Ascending aorta (tissue), 2 donors: ENCODE results near the gene MLYCD. TPM values are rescaled to one million over a fixed set of nuclear protein-coding genes. Genes with fewer than 3 reads are reported as not detected.

ENCODE experiments used
- DNase-seq, 2 donors: peaks; one replicate each; pipeline ENCODE4 v3.0.0-alpha.2; 2019; ENCODE audit warnings: low spot score in 2 of 2
- H3K27ac ChIP-seq, 2 donors: fragments of 200-600 bp; sonication (generic); one replicate each; pipeline ENCODE4 v1.5.1; 2016 to 2017; ENCODE audit warnings: mild to moderate bottlenecking in 1 of 2
- H3K27me3 ChIP-seq: fragments of 200-600 bp; sonication (generic); one replicate; pipeline ENCODE4 v1.5.1; 2017
- H3K36me3 ChIP-seq, 2 donors: fragments of 200-600 bp; sonication (generic); one replicate each; pipeline ENCODE4 v1.5.1; 2016
- H3K4me1 ChIP-seq, 2 donors: fragments of 200-600 bp; sonication (generic); one replicate each; pipeline ENCODE4 v1.5.1; 2016 to 2017; ENCODE audit warnings: mild to moderate bottlenecking in 1 of 2
- H3K4me3 ChIP-seq, 2 donors: fragments of 200-600 bp; sonication (generic); one replicate each; pipeline ENCODE4 v1.5.1; 2016 to 2017; ENCODE audit warnings: mild to moderate bottlenecking in 1 of 2
- H3K9me3 ChIP-seq, 2 donors: fragments of 200-600 bp; sonication (generic); one replicate each; pipeline ENCODE4 v1.5.1; 2016
- CTCF ChIP-seq, 3 experiments: fragments of 200-600 bp in 2 of 3; fragments of 450-650 bp in 1 of 3; sonication (generic) in 2 of 3; IDR thresholded peaks; one replicate each; pipeline ENCODE4 v1.5.1; 2016 to 2019; ENCODE audit warnings: antibody characterized with exemption in 3 of 3, mild to moderate bottlenecking in 1 of 3, moderate library complexity in 1 of 3
- intact Hi-C: fragments of 100-400 bp; cut with DNase I; formaldehyde crosslinking; loops from one replicate; pipeline ENCODE4 v1.15.1; 2023
- total RNA-seq: library from RNA; depleted of rRNA; stranded (reverse); fragments of >200 nt; gene quantifications from one replicate; pipeline ENCODE4 v1.1.0, GENCODE V29; 2016

The MLYCD gene
- total RNA-seq, 1 donor from 2014 or later: 13.4 TPM

- Histone ChIP-seq H3K9me3 (no peaks in the 10 kb centered on the region), H3K4me3 (peak overlapping the region; percentile 53 to 60), H3K27ac (no peak overlapping the region), H3K27me3 (peaks cover 5% of the 10 kb centered on the region), H3K36me3 (peaks cover 8 to 12% of the 10 kb centered on the region in 2 donors), H3K4me1 (peaks cover 0 to 3% of the 10 kb centered on the region in 2 donors)
- no peak for TF ChIP-seq CTCF (IDR thresholded peaks at IDR 0.05)
- intact Hi-C loops: no loop called here
- DNase-seq: no peak
Observed at GRCh38 chr16:83968306-83968851, 69.5 kb downstream of the MLYCD start.

GRCh38 chr16:83968891-83969649 is 70.2 kb downstream of the MLYCD start:
- Histone ChIP-seq H3K27ac (no peak overlapping the region), H3K4me1 (peaks cover 0 to 3% of the 10 kb centered on the region in 2 donors), H3K36me3 (peaks cover 8 to 12% of the 10 kb centered on the region in 2 donors), H3K27me3 (peaks cover 5% of the 10 kb centered on the region), H3K4me3 (peak overlapping the region in 1 of 2 donors; percentile 14), H3K9me3 (no peaks in the 10 kb centered on the region)
- intact Hi-C loops: no loop called here
- no peak for DNase-seq
- TF ChIP-seq CTCF (IDR thresholded peaks at IDR 0.05): no peak

GRCh38 chr16:83969771-83970429 is 71.0 kb downstream of the MLYCD start:
- DNase-seq: no peak
- Histone ChIP-seq H3K9me3 (no peaks in the 10 kb centered on the region), H3K36me3 (peaks cover 8 to 12% of the 10 kb centered on the region in 2 donors), H3K27ac (no peak overlapping the region), H3K4me3 (no peak overlapping the region), H3K4me1 (peaks cover 0 to 3% of the 10 kb centered on the region in 2 donors), H3K27me3 (peaks cover 5% of the 10 kb centered on the region)
- intact Hi-C loops: no loop called here
- no peak for TF ChIP-seq CTCF (IDR thresholded peaks at IDR 0.05)

- Histone ChIP-seq H3K4me3 (no peak overlapping the region), H3K27ac (no peak overlapping the region), H3K36me3 (peaks cover 6 to 8% of the 10 kb centered on the region in 2 donors), H3K9me3 (no peaks in the 10 kb centered on the region), H3K27me3 (peaks cover 5% of the 10 kb centered on the region), H3K4me1 (peaks cover 0 to 3% of the 10 kb centered on the region in 2 donors)
- intact Hi-C loops: no loop called here
- DNase-seq: no peak
- TF ChIP-seq CTCF (IDR thresholded peaks at IDR 0.05): no peak
Observed at GRCh38 chr16:83970430-83970815, 71.5 kb downstream of the MLYCD start.

- H3K36me3 ChIP-seq: no peaks in the 10 kb centered on the region
- TF ChIP-seq CTCF (IDR thresholded peaks at IDR 0.05): no peak
- no peak for DNase-seq
- H3K4me1 ChIP-seq: peaks cover 0 to 3% of the 10 kb centered on the region in 2 donors
- intact Hi-C loops: no loop called here
- no peak overlapping the region for H3K27ac ChIP-seq
- peaks cover 5% of the 10 kb centered on the region for H3K27me3 ChIP-seq
- H3K9me3 ChIP-seq: no peaks in the 10 kb centered on the region
- H3K4me3 ChIP-seq: no peak overlapping the region
Observed at GRCh38 chr16:83971165-83972130, 72.5 kb downstream of the MLYCD start.
